Measurements from ENCODE around the gene AFG1L.

- TF ChIP-seq, protein P1, sequence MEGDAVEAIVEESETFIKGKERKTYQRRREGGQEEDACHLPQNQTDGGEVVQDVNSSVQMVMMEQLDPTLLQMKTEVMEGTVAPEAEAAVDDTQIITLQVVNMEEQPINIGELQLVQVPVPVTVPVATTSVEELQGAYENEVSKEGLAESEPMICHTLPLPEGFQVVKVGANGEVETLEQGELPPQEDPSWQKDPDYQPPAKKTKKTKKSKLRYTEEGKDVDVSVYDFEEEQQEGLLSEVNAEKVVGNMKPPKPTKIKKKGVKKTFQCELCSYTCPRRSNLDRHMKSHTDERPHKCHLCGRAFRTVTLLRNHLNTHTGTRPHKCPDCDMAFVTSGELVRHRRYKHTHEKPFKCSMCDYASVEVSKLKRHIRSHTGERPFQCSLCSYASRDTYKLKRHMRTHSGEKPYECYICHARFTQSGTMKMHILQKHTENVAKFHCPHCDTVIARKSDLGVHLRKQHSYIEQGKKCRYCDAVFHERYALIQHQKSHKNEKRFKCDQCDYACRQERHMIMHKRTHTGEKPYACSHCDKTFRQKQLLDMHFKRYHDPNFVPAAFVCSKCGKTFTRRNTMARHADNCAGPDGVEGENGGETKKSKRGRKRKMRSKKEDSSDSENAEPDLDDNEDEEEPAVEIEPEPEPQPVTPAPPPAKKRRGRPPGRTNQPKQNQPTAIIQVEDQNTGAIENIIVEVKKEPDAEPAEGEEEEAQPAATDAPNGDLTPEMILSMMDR (IDR thresholded peaks at IDR 0.05) = no peak
- no peak for TF ChIP-seq POLR2A (IDR thresholded peaks at IDR 0.05)
Measured at GRCh38 chr6:108465098-108465495, 170.2 kb downstream of the AFG1L start.
